ENCODE measurements around the gene NFIC. TPM values are rescaled to one million over a fixed set of nuclear protein-coding genes. Genes with fewer than 3 reads are reported as not detected.
A peak's percentile ranks its signal among the peaks of the same experiment; 100 is the strongest.

Gene NFIC
- total RNA-seq, 6 donors from 2014 or later, result 96.1 to 175 (median 154) TPM

GRCh38 chr19:3370214-3370720 lies 3.9 kb downstream of the NFIC start:
- H3K27ac ChIP-seq, result peak overlapping the region; percentile 70 to 100 (median 98)
- peak overlapping the region in 2 of 4 donors; percentile 78 to 92 for H3K4me3 ChIP-seq
- no peaks in the 10 kb centered on the region for H3K27me3 ChIP-seq
- TF ChIP-seq POLR2AphosphoS5 (IDR thresholded peaks at IDR 0.05) (no peak), EP300 (IDR thresholded peaks at IDR 0.05) (no peak), CTCF (IDR thresholded peaks at IDR 0.05) (no peak), POLR2A (IDR thresholded peaks at IDR 0.05) (no peak)
- H3K36me3 ChIP-seq, result peaks cover 0 to 6% (median 0%) of the 10 kb centered on the region in 4 donors
- no peak for DNase-seq
- 62 to 76% methylated on average over 6 to 14 of the region's 14 CpGs for WGBS, 2 donors
- no peak for ATAC-seq (ENCODE audit: low FRiP score in 2 of 2)
- H3K4me1 ChIP-seq, result peaks cover 43 to 64% (median 53%) of the 10 kb centered on the region in 4 donors
- H3K9me3 ChIP-seq, result no peaks in the 10 kb centered on the region

- Histone ChIP-seq H3K4me3 (peak overlapping the region in 1 of 4 donors; percentile 78), H3K4me1 (peaks cover 43 to 64% (median 53%) of the 10 kb centered on the region in 4 donors), H3K27me3 (no peaks in the 10 kb centered on the region), H3K27ac (peak overlapping the region; percentile 38 to 100 (median 98)), H3K36me3 (peaks cover 0 to 6% (median 0%) of the 10 kb centered on the region in 4 donors), H3K9me3 (no peaks in the 10 kb centered on the region)
- 76% methylated on average over 25 of the region's 25 CpGs for WGBS, 2 donors
- TF ChIP-seq EP300 (IDR thresholded peaks at IDR 0.05) (no peak), POLR2AphosphoS5 (IDR thresholded peaks at IDR 0.05) (no peak), POLR2A (IDR thresholded peaks at IDR 0.05) (no peak), CTCF (IDR thresholded peaks at IDR 0.05) (no peak)
- ATAC-seq (ENCODE audit: low FRiP score in 2 of 2) (no peak), DNase-seq (peak in 1 of 2 donors; percentile 70)
These were observed 4.6 kb downstream of the NFIC start for GRCh38 chr19:3370728-3371591.

GRCh38 chr19:3372413-3372812 lies 6.0 kb downstream of the NFIC start:
- Histone ChIP-seq H3K36me3 (peaks cover 0 to 6% (median 0%) of the 10 kb centered on the region in 4 donors), H3K4me3 (no peak overlapping the region), H3K27ac (peak overlapping the region in 3 of 4 donors; percentile 90 to 100 (median 98)), H3K4me1 (peaks cover 52 to 65% (median 53%) of the 10 kb centered on the region in 4 donors), H3K27me3 (no peaks in the 10 kb centered on the region), H3K9me3 (no peaks in the 10 kb centered on the region)
- DNase-seq (no peak), ATAC-seq (ENCODE audit: low FRiP score in 2 of 2) (no peak)
- TF ChIP-seq POLR2A (IDR thresholded peaks at IDR 0.05), result no peak
- no peak for TF ChIP-seq CTCF (IDR thresholded peaks at IDR 0.05)
- no peak for TF ChIP-seq EP300 (IDR thresholded peaks at IDR 0.05)
- TF ChIP-seq POLR2AphosphoS5 (IDR thresholded peaks at IDR 0.05), result no peak
- 47 to 55% methylated on average over 10 to 14 of the region's 14 CpGs for WGBS, 2 donors

- no peak for DNase-seq
- ATAC-seq (ENCODE audit: low FRiP score in 2 of 2), result no peak
- no peak for TF ChIP-seq POLR2A (IDR thresholded peaks at IDR 0.05)
- no peak for TF ChIP-seq CTCF (IDR thresholded peaks at IDR 0.05)
- no peak for TF ChIP-seq POLR2AphosphoS5 (IDR thresholded peaks at IDR 0.05)
- TF ChIP-seq EP300 (IDR thresholded peaks at IDR 0.05), result no peak
- H3K4me1 ChIP-seq, result peaks cover 41 to 55% (median 51%) of the 10 kb centered on the region in 4 donors
- H3K36me3 ChIP-seq, result peaks cover 0 to 6% (median 0%) of the 10 kb centered on the region in 4 donors
- no peaks in the 10 kb centered on the region for H3K9me3 ChIP-seq
- 81 to 85% methylated on average over 5 to 6 of the region's 6 CpGs for WGBS, 2 donors
- no peaks in the 10 kb centered on the region for H3K27me3 ChIP-seq
- peak overlapping the region; percentile 86 to 100 (median 94) for H3K27ac ChIP-seq
- H3K4me3 ChIP-seq, result no peak overlapping the region
These were observed 7.6 kb downstream of the NFIC start for GRCh38 chr19:3373971-3374368.

Measured in upper lobe of left lung (tissue), 6 donors.